ENCODE results near the gene CNOT6L. TPM values are rescaled to one million over a fixed set of nuclear protein-coding genes. Genes with fewer than 3 reads are reported as not detected.

The CNOT6L gene
- total and polyA plus RNA-seq, 2 of the 13 experiments (the other 11 are each of a cell fraction or from before 2014, with no cell fraction given), result 7.9 to 13.5 TPM

DNA sequence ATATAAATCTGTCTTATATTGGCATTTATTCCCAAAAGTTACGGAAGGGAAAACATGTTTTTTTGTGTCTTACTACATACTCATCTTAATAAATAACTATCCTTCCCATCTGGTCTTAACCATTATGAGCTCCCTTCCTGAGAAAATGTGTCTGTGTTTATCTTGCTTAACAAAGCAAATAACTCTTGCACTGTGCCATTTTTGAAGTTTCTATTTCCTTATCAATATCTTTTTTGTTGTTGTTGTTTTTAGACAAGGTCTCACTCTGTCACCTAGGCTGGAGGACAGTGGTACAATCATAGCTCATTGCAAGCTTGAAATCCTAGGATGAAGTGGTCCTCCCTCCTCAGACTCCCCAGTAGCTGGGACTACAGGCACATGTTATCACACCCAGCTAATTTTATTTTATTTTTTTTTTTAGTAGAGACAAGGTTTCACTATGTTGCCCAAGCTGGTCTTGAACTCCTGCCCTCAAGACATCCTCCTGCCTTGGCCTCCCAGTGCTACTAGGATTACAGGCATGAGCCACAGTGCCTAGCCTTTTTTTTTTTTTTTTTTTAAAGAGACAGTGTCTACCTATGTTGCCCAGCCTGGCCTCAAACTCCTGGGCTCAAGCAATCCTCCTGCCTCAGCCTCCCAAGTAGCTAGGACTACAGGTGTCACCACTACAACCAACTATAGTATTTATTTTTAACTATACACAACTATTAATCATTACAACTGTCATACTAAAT, 36.9 kb downstream of the CNOT6L start (continued):
- TF ChIP-seq, protein P1, sequence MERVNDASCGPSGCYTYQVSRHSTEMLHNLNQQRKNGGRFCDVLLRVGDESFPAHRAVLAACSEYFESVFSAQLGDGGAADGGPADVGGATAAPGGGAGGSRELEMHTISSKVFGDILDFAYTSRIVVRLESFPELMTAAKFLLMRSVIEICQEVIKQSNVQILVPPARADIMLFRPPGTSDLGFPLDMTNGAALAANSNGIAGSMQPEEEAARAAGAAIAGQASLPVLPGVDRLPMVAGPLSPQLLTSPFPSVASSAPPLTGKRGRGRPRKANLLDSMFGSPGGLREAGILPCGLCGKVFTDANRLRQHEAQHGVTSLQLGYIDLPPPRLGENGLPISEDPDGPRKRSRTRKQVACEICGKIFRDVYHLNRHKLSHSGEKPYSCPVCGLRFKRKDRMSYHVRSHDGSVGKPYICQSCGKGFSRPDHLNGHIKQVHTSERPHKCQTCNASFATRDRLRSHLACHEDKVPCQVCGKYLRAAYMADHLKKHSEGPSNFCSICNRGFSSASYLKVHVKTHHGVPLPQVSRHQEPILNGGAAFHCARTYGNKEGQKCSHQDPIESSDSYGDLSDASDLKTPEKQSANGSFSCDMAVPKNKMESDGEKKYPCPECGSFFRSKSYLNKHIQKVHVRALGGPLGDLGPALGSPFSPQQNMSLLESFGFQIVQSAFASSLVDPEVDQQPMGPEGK (CRISPR knock-in tag; IDR thresholded peaks at IDR 0.05), result no peak
- TF ChIP-seq DMAP1 (CRISPR knock-in tag; IDR thresholded peaks at IDR 0.05) (no peak), NFIB (CRISPR knock-in tag; IDR thresholded peaks at IDR 0.05; ENCODE audit: borderline replicate concordance) (no peak), ZNF766 (CRISPR knock-in tag; IDR thresholded peaks at IDR 0.05; ENCODE audit: borderline replicate concordance) (no peak), CHCHD3 (CRISPR knock-in tag; IDR thresholded peaks at IDR 0.05) (no peak), MXI1 (IDR thresholded peaks at IDR 0.05; ENCODE audit: borderline replicate concordance, low read depth, low read length) (no peak), ZBTB42 (CRISPR knock-in tag; IDR thresholded peaks at IDR 0.05) (no peak), ZNF232 (CRISPR knock-in tag; IDR thresholded peaks at IDR 0.05; ENCODE audit: borderline replicate concordance) (no peak), RFXANK (CRISPR knock-in tag; IDR thresholded peaks at IDR 0.05) (no peak), ZNF556 (CRISPR knock-in tag; IDR thresholded peaks at IDR 0.05; ENCODE audit: borderline replicate concordance) (no peak), ZNF468 (CRISPR knock-in tag; IDR thresholded peaks at IDR 0.05) (no peak), ZNF558 (CRISPR knock-in tag; IDR thresholded peaks at IDR 0.05; ENCODE audit: borderline replicate concordance) (no peak), SOX5 (CRISPR knock-in tag; IDR thresholded peaks at IDR 0.05; ENCODE audit: borderline replicate concordance) (peak; percentile 55; the same call in 1 of the 2 replicates)
- TF ChIP-seq, protein P2, sequence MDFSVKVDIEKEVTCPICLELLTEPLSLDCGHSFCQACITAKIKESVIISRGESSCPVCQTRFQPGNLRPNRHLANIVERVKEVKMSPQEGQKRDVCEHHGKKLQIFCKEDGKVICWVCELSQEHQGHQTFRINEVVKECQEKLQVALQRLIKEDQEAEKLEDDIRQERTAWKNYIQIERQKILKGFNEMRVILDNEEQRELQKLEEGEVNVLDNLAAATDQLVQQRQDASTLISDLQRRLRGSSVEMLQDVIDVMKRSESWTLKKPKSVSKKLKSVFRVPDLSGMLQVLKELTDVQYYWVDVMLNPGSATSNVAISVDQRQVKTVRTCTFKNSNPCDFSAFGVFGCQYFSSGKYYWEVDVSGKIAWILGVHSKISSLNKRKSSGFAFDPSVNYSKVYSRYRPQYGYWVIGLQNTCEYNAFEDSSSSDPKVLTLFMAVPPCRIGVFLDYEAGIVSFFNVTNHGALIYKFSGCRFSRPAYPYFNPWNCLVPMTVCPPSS (IDR thresholded peaks at IDR 0.05), result no peak
- TF ChIP-seq, protein P3, sequence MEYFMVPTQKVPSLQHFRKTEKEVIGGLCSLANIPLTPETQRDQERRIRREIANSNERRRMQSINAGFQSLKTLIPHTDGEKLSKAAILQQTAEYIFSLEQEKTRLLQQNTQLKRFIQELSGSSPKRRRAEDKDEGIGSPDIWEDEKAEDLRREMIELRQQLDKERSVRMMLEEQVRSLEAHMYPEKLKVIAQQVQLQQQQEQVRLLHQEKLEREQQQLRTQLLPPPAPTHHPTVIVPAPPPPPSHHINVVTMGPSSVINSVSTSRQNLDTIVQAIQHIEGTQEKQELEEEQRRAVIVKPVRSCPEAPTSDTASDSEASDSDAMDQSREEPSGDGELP (IDR thresholded peaks at IDR 0.05; ENCODE audit: borderline replicate concordance, low read depth), result no peak
- TF ChIP-seq, protein P4, sequence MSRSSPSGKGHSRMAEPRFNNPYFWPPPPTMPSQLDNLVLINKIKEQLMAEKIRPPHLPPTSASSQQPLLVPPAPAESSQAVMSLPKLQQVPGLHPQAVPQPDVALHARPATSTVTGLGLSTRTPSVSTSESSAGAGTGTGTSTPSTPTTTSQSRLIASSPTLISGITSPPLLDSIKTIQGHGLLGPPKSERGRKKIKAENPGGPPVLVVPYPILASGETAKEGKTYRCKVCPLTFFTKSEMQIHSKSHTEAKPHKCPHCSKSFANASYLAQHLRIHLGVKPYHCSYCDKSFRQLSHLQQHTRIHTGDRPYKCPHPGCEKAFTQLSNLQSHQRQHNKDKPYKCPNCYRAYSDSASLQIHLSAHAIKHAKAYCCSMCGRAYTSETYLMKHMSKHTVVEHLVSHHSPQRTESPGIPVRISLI (CRISPR knock-in tag; IDR thresholded peaks at IDR 0.05; ENCODE audit: borderline replicate concordance), result peak; percentile 78; the same call in 1 of the 2 replicates
- TF ChIP-seq, protein P5, sequence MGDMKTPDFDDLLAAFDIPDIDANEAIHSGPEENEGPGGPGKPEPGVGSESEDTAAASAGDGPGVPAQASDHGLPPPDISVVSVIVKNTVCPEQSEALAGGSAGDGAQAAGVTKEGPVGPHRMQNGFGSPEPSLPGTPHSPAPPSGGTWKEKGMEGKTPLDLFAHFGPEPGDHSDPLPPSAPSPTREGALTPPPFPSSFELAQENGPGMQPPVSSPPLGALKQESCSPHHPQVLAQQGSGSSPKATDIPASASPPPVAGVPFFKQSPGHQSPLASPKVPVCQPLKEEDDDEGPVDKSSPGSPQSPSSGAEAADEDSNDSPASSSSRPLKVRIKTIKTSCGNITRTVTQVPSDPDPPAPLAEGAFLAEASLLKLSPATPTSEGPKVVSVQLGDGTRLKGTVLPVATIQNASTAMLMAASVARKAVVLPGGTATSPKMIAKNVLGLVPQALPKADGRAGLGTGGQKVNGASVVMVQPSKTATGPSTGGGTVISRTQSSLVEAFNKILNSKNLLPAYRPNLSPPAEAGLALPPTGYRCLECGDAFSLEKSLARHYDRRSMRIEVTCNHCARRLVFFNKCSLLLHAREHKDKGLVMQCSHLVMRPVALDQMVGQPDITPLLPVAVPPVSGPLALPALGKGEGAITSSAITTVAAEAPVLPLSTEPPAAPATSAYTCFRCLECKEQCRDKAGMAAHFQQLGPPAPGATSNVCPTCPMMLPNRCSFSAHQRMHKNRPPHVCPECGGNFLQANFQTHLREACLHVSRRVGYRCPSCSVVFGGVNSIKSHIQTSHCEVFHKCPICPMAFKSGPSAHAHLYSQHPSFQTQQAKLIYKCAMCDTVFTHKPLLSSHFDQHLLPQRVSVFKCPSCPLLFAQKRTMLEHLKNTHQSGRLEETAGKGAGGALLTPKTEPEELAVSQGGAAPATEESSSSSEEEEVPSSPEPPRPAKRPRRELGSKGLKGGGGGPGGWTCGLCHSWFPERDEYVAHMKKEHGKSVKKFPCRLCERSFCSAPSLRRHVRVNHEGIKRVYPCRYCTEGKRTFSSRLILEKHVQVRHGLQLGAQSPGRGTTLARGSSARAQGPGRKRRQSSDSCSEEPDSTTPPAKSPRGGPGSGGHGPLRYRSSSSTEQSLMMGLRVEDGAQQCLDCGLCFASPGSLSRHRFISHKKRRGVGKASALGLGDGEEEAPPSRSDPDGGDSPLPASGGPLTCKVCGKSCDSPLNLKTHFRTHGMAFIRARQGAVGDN (CRISPR knock-in tag; IDR thresholded peaks at IDR 0.05), result no peak
